ENCODE results near the gene KCNJ14.

GRCh38 chr19:48433337-48433736 is 22.0 kb upstream of the KCNJ14 start:
- TF ChIP-seq CTCF (IDR thresholded peaks at IDR 0.05): no peak
- no peak for TF ChIP-seq POLR2A (IDR thresholded peaks at IDR 0.05)

Data from tibial nerve (tissue), 3 donors.